Measurements from ENCODE around the gene ZBTB34. TPM values are rescaled to one million over a fixed set of nuclear protein-coding genes. Genes with fewer than 3 reads are reported as not detected.

Gene ZBTB34
- total RNA-seq, 2 experiments from 2014 or later, result 4.6 to 4.7 TPM

DNA sequence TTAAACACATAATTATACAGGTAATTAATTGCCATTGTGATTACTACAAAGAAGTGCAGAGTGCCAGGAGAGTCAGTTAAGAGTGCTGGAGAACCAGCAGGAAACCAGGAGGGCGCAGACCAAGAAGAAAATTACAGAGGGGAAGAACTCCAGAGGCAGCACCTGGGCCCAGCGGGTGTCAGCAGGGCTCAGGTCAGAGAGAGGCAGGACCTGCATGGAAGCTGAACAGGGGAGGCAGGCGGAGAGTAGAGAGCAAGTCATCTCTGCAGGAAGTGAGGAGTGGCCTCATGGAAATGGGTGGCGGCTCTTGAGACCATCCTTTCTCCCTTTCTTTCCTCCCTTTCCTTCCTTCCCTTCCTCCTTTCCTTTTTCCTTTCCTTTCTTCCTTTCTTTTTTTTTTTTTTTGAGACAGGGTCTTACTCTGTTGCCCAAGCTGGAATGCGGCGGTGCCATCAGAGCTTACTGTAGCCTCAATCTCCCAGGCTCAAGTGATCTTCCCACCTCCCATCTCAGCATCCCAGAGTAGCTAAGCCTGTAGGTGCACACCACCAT lies 4.0 kb upstream of the ZBTB34 start:
- intact Hi-C loops (cut with micrococcal nuclease), result no loop called here
- Mint-ChIP-seq H3K4me1 (ENCODE audit: low read depth) (peaks cover 10% of the 10 kb centered on the region), H3K27ac (no peak overlapping the region), H3K4me3 (no peak overlapping the region), H3K36me3 (ENCODE audit: low read depth) (no peaks in the 10 kb centered on the region), H3K9me3 (no peaks in the 10 kb centered on the region), H3K27me3 (peaks cover 19% of the 10 kb centered on the region)
- ATAC-seq, result no peak
- POLR2A ChIA-PET, result no interaction called here
- TF ChIP-seq, protein P1, sequence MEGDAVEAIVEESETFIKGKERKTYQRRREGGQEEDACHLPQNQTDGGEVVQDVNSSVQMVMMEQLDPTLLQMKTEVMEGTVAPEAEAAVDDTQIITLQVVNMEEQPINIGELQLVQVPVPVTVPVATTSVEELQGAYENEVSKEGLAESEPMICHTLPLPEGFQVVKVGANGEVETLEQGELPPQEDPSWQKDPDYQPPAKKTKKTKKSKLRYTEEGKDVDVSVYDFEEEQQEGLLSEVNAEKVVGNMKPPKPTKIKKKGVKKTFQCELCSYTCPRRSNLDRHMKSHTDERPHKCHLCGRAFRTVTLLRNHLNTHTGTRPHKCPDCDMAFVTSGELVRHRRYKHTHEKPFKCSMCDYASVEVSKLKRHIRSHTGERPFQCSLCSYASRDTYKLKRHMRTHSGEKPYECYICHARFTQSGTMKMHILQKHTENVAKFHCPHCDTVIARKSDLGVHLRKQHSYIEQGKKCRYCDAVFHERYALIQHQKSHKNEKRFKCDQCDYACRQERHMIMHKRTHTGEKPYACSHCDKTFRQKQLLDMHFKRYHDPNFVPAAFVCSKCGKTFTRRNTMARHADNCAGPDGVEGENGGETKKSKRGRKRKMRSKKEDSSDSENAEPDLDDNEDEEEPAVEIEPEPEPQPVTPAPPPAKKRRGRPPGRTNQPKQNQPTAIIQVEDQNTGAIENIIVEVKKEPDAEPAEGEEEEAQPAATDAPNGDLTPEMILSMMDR (IDR thresholded peaks at IDR 0.05), result no peak
- CTCF ChIA-PET, result interaction anchor here (0.6 kb wide), 1 partner anchor 532 kb away, joined by 3 read pairs; no protein-coding TSS in a partner anchor
- no peak for DNase-seq

DNA sequence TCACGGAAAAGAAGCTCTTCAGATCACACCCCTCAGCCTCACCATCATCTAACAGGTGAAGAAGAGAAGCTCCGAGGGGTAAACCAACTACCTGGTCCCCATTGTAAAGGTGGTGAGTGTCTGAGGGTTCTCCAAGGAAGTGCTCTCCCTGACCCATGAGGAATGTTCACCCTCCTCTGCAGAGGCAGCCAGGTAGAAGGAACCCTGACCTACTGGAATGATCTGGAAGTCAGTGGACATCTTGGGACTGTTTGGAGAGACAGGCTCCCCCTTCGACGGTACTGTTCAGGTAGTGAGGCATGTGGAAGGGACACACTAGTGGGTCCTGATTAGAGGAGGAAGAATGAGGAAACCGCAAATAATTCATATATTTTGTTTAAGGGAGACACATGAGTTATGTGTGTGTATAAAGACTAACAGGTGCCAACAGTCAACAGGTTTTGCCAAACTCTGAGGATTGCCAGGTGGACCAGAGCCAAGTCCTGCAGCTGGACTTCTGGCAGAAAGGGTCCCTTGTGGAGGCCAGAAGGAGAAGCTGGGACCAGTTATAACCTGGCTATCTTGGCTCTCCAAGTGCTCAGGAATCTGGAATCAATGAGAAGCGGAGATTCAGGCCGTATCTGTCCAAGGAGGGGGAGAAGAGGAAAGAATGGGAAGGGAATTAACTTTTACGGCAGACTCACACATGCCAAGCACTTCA lies 3.0 kb upstream of the ZBTB34 start:
- ChIA-PET CTCF (interaction anchor here (0.6 kb wide), 1 partner anchor 531 kb away, joined by 3 read pairs; no protein-coding TSS in a partner anchor), POLR2A (interaction anchor here (0.6 kb wide), 1 partner anchor 363 kb away, joined by 3 read pairs; no protein-coding TSS in a partner anchor)
- ATAC-seq, result no peak
- TF ChIP-seq, protein P1 (IDR thresholded peaks at IDR 0.05), result no peak
- no peak overlapping the region for H3K4me3 Mint-ChIP-seq
- no peak for DNase-seq
- H3K36me3 Mint-ChIP-seq (ENCODE audit: low read depth), result no peaks in the 10 kb centered on the region
- peaks cover 13% of the 10 kb centered on the region for H3K27me3 Mint-ChIP-seq
- no peak overlapping the region for H3K27ac Mint-ChIP-seq
- peaks cover 20% of the 10 kb centered on the region for H3K4me1 Mint-ChIP-seq (ENCODE audit: low read depth)
- H3K9me3 Mint-ChIP-seq, result no peaks in the 10 kb centered on the region
- intact Hi-C loops (cut with micrococcal nuclease), result no loop called here

DNA sequence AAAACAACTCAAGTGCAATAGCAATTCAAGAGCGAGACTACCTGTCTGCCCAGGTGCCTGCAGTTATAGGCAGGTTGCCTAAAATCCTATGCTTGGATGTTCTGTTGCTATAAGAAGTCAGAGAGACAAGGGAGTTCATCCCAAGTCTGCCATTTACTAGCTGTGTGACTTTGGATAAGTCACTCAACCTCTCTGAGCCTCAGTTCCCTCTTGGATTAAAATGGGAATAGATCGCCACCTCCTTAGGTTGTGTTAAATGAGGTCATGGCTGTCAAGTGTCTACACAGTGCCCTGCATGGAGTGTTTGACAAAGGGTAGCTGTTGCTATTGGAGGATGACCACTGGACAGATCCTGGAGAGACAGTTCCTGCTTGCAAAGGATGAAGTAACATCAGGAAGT lies 1.3 kb upstream of the ZBTB34 start:
- H3K9me3 Mint-ChIP-seq, result no peaks in the 10 kb centered on the region
- CTCF ChIA-PET, result interaction anchor here (0.8 to 2.0 kb wide), 13 partner anchors 11 to 246 kb away, joined by 3 to 16 read pairs (median 4); partner anchors contain the start of gene RALGPS1
- TF ChIP-seq, protein P1 (IDR thresholded peaks at IDR 0.05), result no peak
- H3K36me3 Mint-ChIP-seq (ENCODE audit: low read depth), result no peaks in the 10 kb centered on the region
- H3K4me3 Mint-ChIP-seq, result peak overlapping the region; percentile 74
- ATAC-seq, result no peak
- H3K4me1 Mint-ChIP-seq (ENCODE audit: low read depth), result peaks cover 29% of the 10 kb centered on the region
- peak overlapping the region; percentile 84 for H3K27ac Mint-ChIP-seq
- POLR2A ChIA-PET, result interaction anchor here (0.6 to 1.3 kb wide), 5 partner anchors 8 to 591 kb away, joined by 3 read pairs; no protein-coding TSS in a partner anchor
- intact Hi-C loops (cut with micrococcal nuclease), result no loop called here
- peaks cover 5% of the 10 kb centered on the region for H3K27me3 Mint-ChIP-seq
- no peak for DNase-seq

DNA sequence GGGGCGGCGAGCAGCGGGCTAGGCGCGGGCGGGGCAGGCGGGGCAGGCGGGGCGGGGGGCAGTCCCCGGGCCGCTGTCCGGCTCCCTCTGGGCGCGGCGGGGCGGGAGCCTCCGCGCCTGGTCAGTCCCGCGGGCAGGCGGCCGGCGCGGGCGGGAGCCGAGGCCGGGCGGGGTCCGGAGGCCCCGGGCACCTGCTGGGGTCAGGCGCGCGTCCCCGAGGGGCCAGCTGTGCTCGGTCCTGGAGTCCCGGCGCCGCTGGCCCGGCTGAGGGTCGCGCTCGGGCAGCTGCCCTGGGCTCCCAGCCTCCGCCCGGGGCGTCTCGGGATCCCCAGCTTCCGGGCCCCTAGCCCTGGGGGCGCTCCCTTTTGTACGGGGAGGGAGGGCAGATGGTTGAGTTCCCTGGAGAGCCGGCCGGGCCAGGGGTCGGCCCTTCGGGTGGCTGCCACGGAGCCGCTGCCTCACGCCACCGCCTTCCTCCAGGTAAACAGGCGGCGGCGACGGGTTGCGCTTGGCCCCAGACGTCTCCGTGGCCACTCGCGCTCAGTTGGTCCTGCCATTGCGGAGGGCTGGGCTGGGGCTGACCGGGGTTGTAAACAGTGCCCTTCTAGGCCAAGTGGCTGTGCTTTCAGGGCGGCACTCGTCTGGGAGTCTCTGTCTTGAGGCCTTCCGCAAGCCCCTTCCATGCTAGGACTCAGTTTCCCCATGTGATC lies 473 bp downstream of the ZBTB34 start:
- ChIA-PET POLR2A (interaction anchor here (1.1 kb wide), 1 partner anchor 13 kb away, joined by 4 read pairs; no protein-coding TSS in a partner anchor), CTCF (interaction anchor here (0.7 to 1.8 kb wide), 3 partner anchors 8 to 79 kb away, joined by 3 to 6 read pairs (median 3); partner anchors contain the start of gene RALGPS1)
- no peaks in the 10 kb centered on the region for H3K27me3 Mint-ChIP-seq
- peaks cover 6% of the 10 kb centered on the region for H3K36me3 Mint-ChIP-seq (ENCODE audit: low read depth)
- peak overlapping the region; percentile 77 for H3K4me3 Mint-ChIP-seq
- TF ChIP-seq, protein P1 (IDR thresholded peaks at IDR 0.05), result no peak
- H3K4me1 Mint-ChIP-seq (ENCODE audit: low read depth), result peaks cover 29% of the 10 kb centered on the region
- ATAC-seq (peak; percentile 34), DNase-seq (peak; percentile 30)
- no peaks in the 10 kb centered on the region for H3K9me3 Mint-ChIP-seq
- H3K27ac Mint-ChIP-seq, result peak overlapping the region; percentile 37
- intact Hi-C loops (cut with micrococcal nuclease), result no loop called here
